Stimulated activated CD8-positive, alpha-beta memory T cell treated with anti-CD3 and anti-CD28 coated beads, Interleukin-7, amount 100 ng/mL, for 48 hours (primary cell): ENCODE measurements around the gene SEPTIN5.

ENCODE experiments used
- DNase-seq, 2 donors: peaks; one replicate each; pipeline ENCODE4 v3.0.0-alpha.2; 2020; ENCODE audit warnings: low read depth in 1 of 2; ENCODE audit errors: extremely low read depth in 1 of 2

Gene SEPTIN5

GRCh38 chr22:19759427-19760057, 45.2 kb downstream of the SEPTIN5 start:
- DNase-seq = no peak

- DNase-seq = no peak
Observed at GRCh38 chr22:19760058-19760950, 46.0 kb downstream of the SEPTIN5 start, which contains the start of gene TBX1. Gene TBX1, plus strand, starts transcription at chr22:19760778. Its CDS starts 66 bp downstream, at chr22:19760844.

- no peak for DNase-seq
Observed at GRCh38 chr22:19760951-19761724, 46.8 kb downstream of the SEPTIN5 start.

GRCh38 chr22:19761725-19762567, 47.6 kb downstream of the SEPTIN5 start:
- no peak for DNase-seq

GRCh38 chr22:19762568-19763457, 48.5 kb downstream of the SEPTIN5 start:
- no peak for DNase-seq

GRCh38 chr22:19763458-19764298, 49.4 kb downstream of the SEPTIN5 start:
- no peak for DNase-seq

GRCh38 chr22:19764299-19764593, 49.9 kb downstream of the SEPTIN5 start:
- no peak for DNase-seq

- DNase-seq = no peak
Observed at GRCh38 chr22:19764636-19765476, 50.6 kb downstream of the SEPTIN5 start.

GRCh38 chr22:19765477-19766239, 51.4 kb downstream of the SEPTIN5 start:
- no peak for DNase-seq

GRCh38 chr22:19766240-19766510, 51.9 kb downstream of the SEPTIN5 start:
- DNase-seq = no peak

GRCh38 chr22:19766511-19767426, 52.5 kb downstream of the SEPTIN5 start:
- peak; percentile 22 to 42 for DNase-seq

GRCh38 chr22:19767427-19768341, 53.4 kb downstream of the SEPTIN5 start:
- DNase-seq = no peak

GRCh38 chr22:19769393-19769715, 55.1 kb downstream of the SEPTIN5 start:
- DNase-seq = no peak

GRCh38 chr22:19770349-19771220, 56.3 kb downstream of the SEPTIN5 start:
- no peak for DNase-seq

- no peak for DNase-seq
Observed at GRCh38 chr22:19772422-19772672, 58.0 kb downstream of the SEPTIN5 start.
